Stomach (tissue), 9 donors: Measurements from ENCODE around the gene DACT2. TPM values are rescaled to one million over a fixed set of nuclear protein-coding genes. Genes with fewer than 3 reads are reported as not detected.

Experiments
- DNase-seq, 2 donors: peaks; one replicate each; pipeline versions ENCODE4 v3.0.0 to v3.0.0-alpha.2; 2013 to 2019
- H3K27ac ChIP-seq, 5 donors: fragments of 200-600 bp in 4 of 5; sonication (generic) in 4 of 5; one replicate each; pipeline ENCODE4 v1.5.1; 2013 to 2019; ENCODE audit warnings: mild to moderate bottlenecking in 1 of 5, moderate library complexity in 1 of 5
- H3K27me3 ChIP-seq, 3 donors: fragments of 200-600 bp; sonication (generic); one replicate each; pipeline ENCODE4 v1.5.1; 2017 to 2019; ENCODE audit warnings: mixed run types in 1 of 3
- H3K36me3 ChIP-seq, 4 donors: fragments of 200-600 bp; sonication (generic); 1 replicate in 3 of 4; 2 replicates in 1 of 4; pipeline ENCODE4 v1.5.1; 2016 to 2019
- H3K4me1 ChIP-seq, 4 donors: fragments of 200-600 bp; sonication (generic); one replicate each; pipeline ENCODE4 v1.5.1; 2016 to 2019
- H3K4me3 ChIP-seq, 4 donors: fragments of 200-600 bp; sonication (generic) in 3 of 4; one replicate each; pipeline ENCODE4 v1.5.1; 2016 to 2019; ENCODE audit warnings: mild to moderate bottlenecking in 1 of 4
- H3K9me3 ChIP-seq, 4 donors: fragments of 200-600 bp; sonication (generic); one replicate each; pipeline ENCODE4 v1.5.1; 2016 to 2019
- EP300 ChIP-seq: sonication (generic); formaldehyde crosslinking; IDR thresholded peaks from one replicate; pipeline ENCODE4 v1.6.1; 2017; ENCODE audit warnings: antibody characterized with exemption
- POLR2A ChIP-seq, 4 donors: fragments of 450-650 bp; IDR thresholded peaks; one replicate each; pipeline ENCODE4 v1.6.1; 2016; ENCODE audit warnings: antibody characterized with exemption in 4 of 4, control low read depth in 2 of 4, mild to moderate bottlenecking in 1 of 4, moderate library complexity in 1 of 4
- POLR2AphosphoS5 ChIP-seq, 3 donors: sonication (generic); formaldehyde crosslinking; IDR thresholded peaks; one replicate each; pipeline ENCODE4 v1.6.1; 2016; ENCODE audit warnings: antibody characterized with exemption in 3 of 3
- WGBS, 5 donors: extraction: QIAGEN DNeasy Blood & Tissue Kit in 3 of 5; methylation state at CpG; one replicate each; pipeline versions ENCODE4 v1.1.5 to v1.1.7; 2013 to 2018; 5-methylcytosine and 5-hydroxymethylcytosine counted together
- intact Hi-C: fragments of 100-400 bp; cut with DNase I; formaldehyde crosslinking; loops from one replicate; pipeline ENCODE4 v1.15.1; 2023; ENCODE audit warnings: low total_unique reads
- polyA plus RNA-seq, 3 donors: library from polyadenylated mRNA; stranded (reverse); fragments of 200-250 nt; gene quantifications; one replicate each; pipeline ENCODE4 v1.2.3, GENCODE V29; 2013
- total RNA-seq, 5 donors: library from RNA; depleted of rRNA; stranded (reverse); fragments of >200 nt; gene quantifications; one replicate each; pipeline versions ENCODE4 v1.1.0 to v1.2.3, GENCODE V29; 2014 to 2016
- TF ChIP-seq, protein P1 (sequence below), 7 experiments: fragments of 450-650 bp in 4 of 7; fragments of 200-600 bp in 3 of 7; sonication (generic) in 3 of 7; IDR thresholded peaks; one replicate each; pipeline ENCODE4 v1.5.1; 2016 to 2019; ENCODE audit warnings: antibody characterized with exemption in 7 of 7, control low read depth in 2 of 7, mild to moderate bottlenecking in 1 of 7
- donor health status: healthy with polysubstance abuse.
- donor health status: Bipolar disorder and iron deficiency.
- donor health status: healthy.

Gene DACT2
- total and polyA plus RNA-seq, 8 donors = 0.44 to 4.9 (median 0.74) TPM; not detected in 2

DNA sequence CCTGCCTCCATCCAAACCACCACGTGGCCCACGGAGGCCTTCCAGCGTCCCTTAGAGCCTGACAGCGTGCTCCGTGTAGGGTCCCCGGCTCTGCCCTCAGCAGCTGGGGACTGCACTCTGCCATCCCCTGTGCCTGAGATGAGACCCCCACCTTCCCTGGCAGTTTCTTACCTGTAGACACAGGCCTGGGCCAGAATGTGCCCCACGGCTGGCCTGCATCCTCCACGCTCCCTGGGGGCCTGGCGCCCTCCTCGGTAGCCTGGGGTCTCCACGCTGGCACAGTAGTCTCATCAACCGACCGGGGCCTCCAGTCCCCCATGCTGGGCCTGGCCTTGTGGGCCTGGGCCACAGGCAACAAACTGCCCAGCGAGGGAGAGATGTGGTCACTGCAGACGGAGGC is 9.6 kb downstream of the DACT2 start:
- H3K4me1 ChIP-seq = peaks cover 0 to 4% (median 2%) of the 10 kb centered on the region in 4 donors
- WGBS, 5 donors = 92 to 96% (median 95%) methylated on average over 12 to 15 of the region's 15 CpGs
- intact Hi-C loops = no loop called here
- no peak overlapping the region for H3K4me3 ChIP-seq
- DNase-seq = no peak
- H3K36me3 ChIP-seq = no peaks in the 10 kb centered on the region
- no peak overlapping the region for H3K27ac ChIP-seq
- H3K9me3 ChIP-seq = no peaks in the 10 kb centered on the region
- peaks cover 0 to 9% (median 0%) of the 10 kb centered on the region in 3 donors for H3K27me3 ChIP-seq
- TF ChIP-seq POLR2AphosphoS5 (IDR thresholded peaks at IDR 0.05) (no peak), EP300 (no peak), POLR2A (IDR thresholded peaks at IDR 0.05) (no peak)
- TF ChIP-seq, protein P1, sequence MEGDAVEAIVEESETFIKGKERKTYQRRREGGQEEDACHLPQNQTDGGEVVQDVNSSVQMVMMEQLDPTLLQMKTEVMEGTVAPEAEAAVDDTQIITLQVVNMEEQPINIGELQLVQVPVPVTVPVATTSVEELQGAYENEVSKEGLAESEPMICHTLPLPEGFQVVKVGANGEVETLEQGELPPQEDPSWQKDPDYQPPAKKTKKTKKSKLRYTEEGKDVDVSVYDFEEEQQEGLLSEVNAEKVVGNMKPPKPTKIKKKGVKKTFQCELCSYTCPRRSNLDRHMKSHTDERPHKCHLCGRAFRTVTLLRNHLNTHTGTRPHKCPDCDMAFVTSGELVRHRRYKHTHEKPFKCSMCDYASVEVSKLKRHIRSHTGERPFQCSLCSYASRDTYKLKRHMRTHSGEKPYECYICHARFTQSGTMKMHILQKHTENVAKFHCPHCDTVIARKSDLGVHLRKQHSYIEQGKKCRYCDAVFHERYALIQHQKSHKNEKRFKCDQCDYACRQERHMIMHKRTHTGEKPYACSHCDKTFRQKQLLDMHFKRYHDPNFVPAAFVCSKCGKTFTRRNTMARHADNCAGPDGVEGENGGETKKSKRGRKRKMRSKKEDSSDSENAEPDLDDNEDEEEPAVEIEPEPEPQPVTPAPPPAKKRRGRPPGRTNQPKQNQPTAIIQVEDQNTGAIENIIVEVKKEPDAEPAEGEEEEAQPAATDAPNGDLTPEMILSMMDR (IDR thresholded peaks at IDR 0.05) = no peak

DNA sequence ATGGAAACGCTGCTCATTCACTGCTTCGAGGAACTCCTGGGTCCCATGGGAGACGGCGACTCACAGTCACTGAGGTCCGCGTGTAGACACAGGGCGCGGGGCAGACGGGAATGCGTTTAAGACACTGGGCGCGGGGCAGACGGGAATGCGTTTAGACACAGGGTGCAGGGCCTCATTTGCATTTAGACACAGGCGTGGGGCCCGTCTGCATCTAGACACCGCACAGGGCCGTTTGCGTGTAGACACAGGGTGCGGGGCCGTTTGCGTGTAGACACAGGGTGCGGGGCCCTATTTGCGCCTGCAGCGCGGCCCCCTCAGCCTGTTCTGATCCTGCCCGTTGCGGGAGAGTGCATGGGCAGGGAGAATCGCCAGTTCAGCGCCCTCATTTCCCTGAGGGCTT is 10.4 kb downstream of the DACT2 start:
- Histone ChIP-seq H3K9me3 (no peaks in the 10 kb centered on the region), H3K4me3 (no peak overlapping the region), H3K27me3 (peaks cover 0 to 7% (median 0%) of the 10 kb centered on the region in 3 donors), H3K4me1 (peaks cover 0 to 4% (median 0%) of the 10 kb centered on the region in 4 donors), H3K36me3 (no peaks in the 10 kb centered on the region), H3K27ac (no peak overlapping the region)
- intact Hi-C loops = no loop called here
- TF ChIP-seq, protein P1 (IDR thresholded peaks at IDR 0.05) = no peak
- TF ChIP-seq EP300 (no peak), POLR2A (IDR thresholded peaks at IDR 0.05) (no peak), POLR2AphosphoS5 (IDR thresholded peaks at IDR 0.05) (no peak)
- WGBS, 5 donors = 93 to 94% (median 94%) methylated on average over 30 of the region's 30 CpGs
- no peak for DNase-seq

DNA sequence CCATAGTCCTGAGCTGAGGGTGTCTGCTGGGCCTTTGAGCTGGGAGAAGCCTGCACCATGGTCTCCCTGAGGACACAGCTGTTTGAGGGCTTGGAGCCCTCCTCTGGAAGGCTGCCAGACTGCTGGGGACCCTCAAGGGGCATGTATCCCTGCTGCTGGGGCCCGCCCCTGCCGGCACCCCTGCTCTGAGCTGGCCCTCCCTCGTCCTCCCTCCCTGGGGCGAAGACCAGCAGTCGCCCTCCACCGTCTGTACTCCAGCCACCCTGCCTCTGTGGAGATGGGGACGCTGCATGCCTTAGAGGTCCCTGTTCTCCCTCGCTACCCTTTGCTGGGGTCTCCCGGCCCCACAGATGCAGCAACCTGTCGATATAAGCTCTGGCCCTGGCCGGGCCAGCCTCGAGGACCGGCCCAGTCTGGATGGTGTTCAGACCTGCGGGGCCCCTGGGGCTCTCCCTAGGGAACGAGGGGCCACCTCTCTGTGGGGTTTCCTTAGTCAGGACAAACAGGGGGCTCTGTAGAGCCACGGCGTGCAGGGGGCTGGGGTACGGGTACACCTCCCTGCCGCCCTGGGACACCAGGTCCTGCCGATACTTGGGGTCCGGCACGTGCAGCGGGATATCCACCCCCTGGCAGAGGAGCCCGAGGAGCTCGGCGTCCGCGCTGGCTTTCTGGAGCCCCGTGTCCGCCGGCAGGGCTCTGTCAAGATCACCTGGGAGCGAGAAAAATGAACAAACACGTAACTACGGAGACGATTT is 11.0 kb downstream of the DACT2 start:
- Histone ChIP-seq H3K27ac (no peak overlapping the region), H3K4me1 (peaks cover 0 to 3% (median 0%) of the 10 kb centered on the region in 4 donors), H3K9me3 (no peaks in the 10 kb centered on the region), H3K36me3 (no peaks in the 10 kb centered on the region), H3K27me3 (peaks cover 0 to under 1% (median 0%) of the 10 kb centered on the region in 3 donors), H3K4me3 (no peak overlapping the region)
- intact Hi-C loops = no loop called here
- WGBS, 5 donors = 92 to 95% (median 93%) methylated on average over 22 to 35 of the region's 35 CpGs
- TF ChIP-seq POLR2A (IDR thresholded peaks at IDR 0.05) = no peak
- TF ChIP-seq, protein P1 (IDR thresholded peaks at IDR 0.05) = no peak
- no peak for TF ChIP-seq EP300
- no peak for TF ChIP-seq POLR2AphosphoS5 (IDR thresholded peaks at IDR 0.05)
- no peak for DNase-seq

- no peak for DNase-seq
- H3K27me3 ChIP-seq = no peaks in the 10 kb centered on the region
- TF ChIP-seq EP300 (no peak), POLR2AphosphoS5 (IDR thresholded peaks at IDR 0.05) (no peak), POLR2A (IDR thresholded peaks at IDR 0.05) (no peak)
- TF ChIP-seq, protein P1 (IDR thresholded peaks at IDR 0.05) = no peak
- H3K9me3 ChIP-seq = no peaks in the 10 kb centered on the region
- intact Hi-C loops = no loop called here
- no peak overlapping the region for H3K4me3 ChIP-seq
- WGBS, 5 donors = 91 to 100% (median 95%) methylated on average over 11 to 22 of the region's 22 CpGs
- no peaks in the 10 kb centered on the region for H3K4me1 ChIP-seq
- no peak overlapping the region for H3K27ac ChIP-seq
- no peaks in the 10 kb centered on the region for H3K36me3 ChIP-seq
Observed at GRCh38 chr6:168307695-168308021, 11.9 kb downstream of the DACT2 start.
